ENCODE data around the gene LRSAM1.
A peak's percentile ranks its signal among the peaks of the same experiment; 100 is the strongest.

Gene LRSAM1

DNA sequence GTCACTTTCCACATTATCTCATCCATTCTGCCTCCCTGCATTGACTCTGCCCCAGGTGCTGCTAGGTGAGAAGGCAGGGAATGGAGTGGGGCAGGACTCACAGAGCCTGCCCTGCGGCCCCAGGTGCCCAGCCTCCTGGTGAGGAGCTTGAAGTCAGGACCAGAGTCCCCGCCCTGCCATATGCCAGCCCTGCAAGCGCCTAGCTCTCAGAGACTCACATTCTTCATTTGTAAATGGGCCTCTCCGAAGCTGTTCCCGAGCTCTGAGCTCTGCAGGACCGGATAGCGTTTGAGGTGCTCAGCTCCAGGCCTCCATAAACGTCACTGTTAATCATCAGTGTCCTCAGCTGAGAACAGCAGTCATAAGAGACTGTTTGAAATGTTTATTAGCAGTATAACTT, 85.7 kb downstream of the LRSAM1 start:
- peak; percentile 78 for DNase-seq

GRCh38 chr9:127537792-127538191, 86.5 kb downstream of the LRSAM1 start:
- DNase-seq, result peak; percentile 22

DNA sequence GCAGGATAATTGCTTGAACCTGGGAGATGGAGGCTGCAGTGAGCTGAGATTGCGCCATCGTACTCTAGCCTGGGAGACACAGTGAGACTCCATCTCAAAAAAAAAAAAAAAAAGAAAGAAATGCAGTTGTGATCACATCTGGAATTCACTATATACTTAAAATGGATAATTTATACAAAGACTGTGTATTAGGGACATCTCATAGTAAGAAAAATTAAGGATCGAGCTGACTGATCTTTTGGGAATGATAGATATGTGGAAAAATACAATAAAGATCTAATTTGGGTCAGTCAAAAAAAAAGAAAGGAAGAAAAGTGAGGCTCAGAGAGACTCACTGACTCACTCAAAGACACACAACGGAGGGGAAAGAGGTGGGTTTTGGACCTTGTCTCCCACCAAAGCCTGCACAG, 87.5 kb downstream of the LRSAM1 start:
- DNase-seq, result peak; percentile 83

DNA sequence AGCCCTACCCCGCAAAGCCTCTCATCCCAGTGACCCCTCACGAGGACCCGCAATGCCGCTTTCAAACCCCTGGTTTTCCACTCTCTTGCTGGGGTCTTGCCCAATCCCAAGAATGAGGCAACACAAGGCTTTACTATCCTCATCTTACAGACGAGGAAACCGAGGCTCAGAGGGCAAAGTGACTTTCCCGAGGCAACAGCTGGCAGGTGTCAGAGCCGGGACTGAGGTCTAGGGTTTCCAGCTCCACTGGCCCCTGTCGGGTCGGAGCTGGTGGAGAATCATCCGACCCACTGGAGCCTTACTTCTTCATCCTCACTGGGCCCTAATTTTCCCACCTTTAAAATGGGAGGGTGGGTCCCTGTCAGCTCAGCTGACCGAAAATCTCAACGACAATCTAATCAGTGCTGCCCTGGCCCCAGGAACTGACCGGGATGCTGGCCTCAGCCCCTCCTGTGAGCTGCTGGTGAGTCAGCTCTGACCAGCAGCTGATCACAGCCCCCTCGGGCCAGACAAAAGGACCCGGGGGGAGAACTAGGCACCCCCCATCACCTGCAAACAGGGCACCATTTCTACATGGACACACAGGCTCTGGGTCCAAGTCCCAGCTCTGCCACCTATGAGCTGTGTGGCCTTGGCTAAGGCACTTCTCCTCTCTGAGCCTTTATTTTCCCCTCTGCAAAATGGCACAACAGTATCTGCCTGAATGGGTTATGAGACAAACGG, 88.1 kb downstream of the LRSAM1 start:
- peak; percentile 64 for DNase-seq

DNA sequence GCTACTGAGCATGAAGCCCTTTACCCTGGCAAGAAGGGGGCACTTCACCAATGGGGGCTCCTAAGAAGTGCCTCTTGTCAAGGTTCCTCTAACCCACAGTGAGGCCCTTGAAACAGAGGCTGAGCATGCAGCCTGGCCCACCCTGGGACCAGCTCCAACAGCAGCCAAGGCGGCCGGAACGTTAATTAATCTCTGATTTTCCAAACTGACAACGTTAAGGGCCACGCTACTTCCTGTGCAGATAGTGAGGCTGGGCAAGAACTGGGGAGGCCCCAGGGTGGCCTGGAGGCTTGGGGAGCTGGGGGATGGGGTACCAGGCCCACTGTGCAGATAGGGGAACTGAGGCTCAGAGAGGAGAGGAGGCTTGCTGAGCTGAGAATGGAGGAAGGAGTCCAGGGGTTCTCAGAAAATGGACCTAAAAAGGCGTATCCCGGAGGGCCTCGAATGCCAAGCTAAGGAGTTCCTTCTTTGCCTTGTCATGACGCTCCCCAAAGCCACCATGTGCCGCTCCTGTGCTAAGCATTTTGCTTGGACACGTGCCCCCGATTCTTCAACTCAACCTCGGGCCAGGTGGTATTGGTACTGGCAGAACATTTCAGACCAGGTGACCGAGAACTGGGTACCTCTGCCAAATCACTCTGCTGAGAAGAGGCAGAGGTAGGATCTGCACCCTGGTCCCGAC, 88.8 kb downstream of the LRSAM1 start:
- peak; percentile 12 for DNase-seq

DNA sequence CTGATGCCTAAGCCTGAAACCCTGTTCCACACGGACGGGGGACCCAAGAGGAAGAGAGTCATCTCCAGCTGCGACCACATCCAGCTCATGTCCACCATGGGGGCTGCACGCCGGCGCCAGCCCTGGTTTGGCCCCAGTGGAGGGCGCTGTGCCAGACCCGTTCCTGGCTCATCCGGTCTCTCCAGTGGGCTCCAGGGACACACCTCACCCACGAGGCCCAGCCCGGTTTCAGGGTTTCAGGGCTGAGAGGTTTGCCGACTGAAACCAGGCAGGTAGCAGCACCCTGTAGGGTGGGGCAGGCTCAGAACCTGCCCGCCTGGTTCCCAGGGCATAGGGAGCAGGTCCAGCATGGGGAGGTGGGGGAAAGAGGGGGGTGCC, 89.3 kb downstream of the LRSAM1 start:
- DNase-seq, result no peak

DNA sequence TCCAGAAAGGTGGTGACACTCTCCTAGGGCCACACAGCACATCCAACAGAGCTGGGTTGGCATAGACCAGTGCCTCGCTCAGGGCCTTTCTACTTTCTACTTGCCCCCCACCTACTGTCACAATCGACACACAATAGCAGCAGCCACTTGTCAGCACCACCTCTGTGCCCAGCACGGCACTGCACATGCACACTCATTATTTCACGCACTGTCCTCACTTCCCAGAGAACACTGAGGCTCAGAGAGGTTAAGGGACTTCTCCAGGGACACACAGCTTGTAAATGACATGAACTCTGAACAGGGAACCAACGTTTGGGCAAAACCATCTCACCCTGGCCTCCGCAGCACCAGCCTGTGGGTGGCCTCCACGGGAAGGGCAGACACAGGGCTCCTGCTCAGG, 89.9 kb downstream of the LRSAM1 start:
- no peak for DNase-seq

DNA sequence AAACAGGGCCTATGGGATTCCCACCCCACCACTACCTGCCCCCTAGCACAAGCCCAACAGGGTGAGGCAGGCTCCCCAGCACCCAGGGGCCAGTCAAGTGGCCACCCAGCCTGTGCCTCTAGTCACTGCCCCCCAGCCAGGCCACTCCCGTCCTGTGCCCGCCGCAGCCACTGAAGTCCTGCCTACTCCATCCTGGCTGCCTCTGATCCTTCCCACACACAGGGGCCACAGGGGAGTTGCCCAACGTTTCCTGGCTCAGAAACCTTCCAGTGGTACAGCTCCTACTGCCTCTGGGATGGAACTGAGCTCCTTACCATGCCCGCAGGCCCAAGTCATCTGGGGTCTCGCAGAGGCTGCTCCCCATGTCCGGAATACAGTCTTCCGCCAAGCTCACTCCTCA, 90.6 kb downstream of the LRSAM1 start:
- no peak for DNase-seq

DNA sequence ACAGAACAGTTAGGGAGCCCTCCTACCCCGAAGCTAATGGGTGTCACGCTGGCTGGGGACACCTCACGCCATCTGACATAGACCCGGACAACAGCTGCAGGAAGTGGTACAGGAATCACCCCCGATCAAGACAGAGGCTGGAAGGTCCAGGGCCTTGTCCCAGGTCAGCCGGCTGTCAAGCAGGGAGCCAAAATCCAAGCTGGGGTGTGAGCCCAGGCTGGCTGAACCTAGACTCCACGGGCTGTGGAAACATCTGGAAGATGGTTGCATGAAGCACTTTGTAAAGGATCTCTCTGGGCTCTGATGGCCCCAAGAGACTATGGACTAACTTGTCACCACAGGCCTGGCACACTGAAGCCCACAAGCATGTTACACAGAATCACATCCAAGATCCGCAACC, 91.9 kb downstream of the LRSAM1 start:
- DNase-seq, result no peak

- DNase-seq, result no peak
Observed at GRCh38 chr9:127543973-127544533, 92.7 kb downstream of the LRSAM1 start.

DNA sequence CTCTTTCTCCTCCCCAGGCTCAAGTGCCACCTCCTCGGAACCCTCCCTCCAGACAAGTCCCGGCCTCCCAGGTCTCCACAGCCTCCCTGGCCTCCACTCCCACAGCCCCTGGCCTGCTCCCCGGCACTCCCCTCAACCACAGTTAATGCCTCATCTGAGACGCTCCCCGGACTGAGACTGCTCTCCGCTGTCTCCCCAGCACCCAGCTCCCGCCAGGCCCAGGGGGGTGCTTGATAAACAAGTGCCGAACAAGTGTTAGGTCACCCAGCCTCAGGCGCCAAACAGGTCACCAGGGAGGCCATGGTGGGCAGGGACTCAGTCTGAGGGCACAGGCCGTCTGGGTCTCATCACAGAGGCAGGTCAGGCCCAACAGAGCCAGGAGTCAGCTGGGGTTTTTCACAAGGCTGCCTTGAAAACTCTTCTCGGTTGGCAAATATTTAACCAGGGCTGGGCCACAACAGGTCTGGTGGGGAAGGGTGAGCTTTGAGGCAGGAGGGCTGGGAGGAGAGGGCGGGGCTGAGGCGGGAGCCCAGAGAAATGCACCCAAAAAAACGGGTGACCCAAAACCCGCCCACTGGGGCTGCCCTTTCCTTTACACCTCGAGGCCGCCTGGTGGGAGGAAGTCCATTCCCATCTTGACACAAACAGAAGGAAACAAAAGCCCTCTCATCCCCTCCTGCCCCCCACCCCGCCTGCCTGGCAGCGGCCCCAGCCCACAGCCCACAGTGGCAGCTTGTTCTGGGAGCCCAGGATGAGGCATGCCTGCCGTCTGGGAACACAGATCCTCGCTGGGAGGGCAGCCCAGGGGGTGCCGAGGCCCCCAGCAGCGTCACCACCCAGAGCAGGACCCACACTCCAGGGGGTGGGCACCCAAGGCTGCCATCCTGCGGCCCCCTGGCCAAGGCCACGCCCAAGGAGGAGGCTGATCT, 94.2 kb downstream of the LRSAM1 start:
- peak; percentile 35 for DNase-seq

- DNase-seq, result no peak
Observed at GRCh38 chr9:127546125-127546832, 95.0 kb downstream of the LRSAM1 start.

GRCh38 chr9:127548352-127548881, 97.1 kb downstream of the LRSAM1 start:
- no peak for DNase-seq

- DNase-seq, result no peak
Observed at GRCh38 chr9:127549218-127549617, 97.9 kb downstream of the LRSAM1 start.

GRCh38 chr9:127549751-127550150, 98.4 kb downstream of the LRSAM1 start:
- DNase-seq, result no peak

DNA sequence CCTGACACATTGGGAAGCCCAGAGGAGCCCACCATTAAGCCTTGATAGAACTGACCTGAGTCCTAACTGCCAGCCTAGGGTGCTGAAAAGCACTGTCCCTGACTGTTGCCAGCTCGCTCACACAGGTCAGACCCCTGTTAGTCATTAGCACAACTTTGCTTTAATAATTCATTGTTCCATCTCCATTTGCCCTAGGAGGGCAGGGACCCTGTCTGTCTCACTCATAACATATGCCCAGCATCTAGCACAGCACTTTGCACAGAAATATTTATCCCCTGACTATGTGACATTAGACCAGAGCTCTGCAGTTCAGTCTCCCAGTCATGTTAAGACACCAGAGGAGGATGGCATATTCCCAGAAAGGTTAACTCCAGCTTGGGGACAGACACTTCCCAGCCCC, 99.0 kb downstream of the LRSAM1 start:
- no peak for DNase-seq

- no peak for DNase-seq
Observed at GRCh38 chr9:127550751-127551150, 99.4 kb downstream of the LRSAM1 start.
